Loucy (cell line): ENCODE results near the gene ETV3L.
"Not testable (repeated sequence)": the region's sequence is repeated elsewhere in the genome, so short reads cannot be mapped to it uniquely, and the experiment has no call there.

Experiments used
- H2AFZ ChIP-seq: fragments of 200-600 bp; sonication (generic); 2 replicates; pipeline ENCODE4 v1.6.0; 2016; ENCODE audit warnings: antibody characterized with exemption, mild to moderate bottlenecking, low read length, moderate library complexity
- H3F3A ChIP-seq: fragments of 200-600 bp; 2 replicates; pipeline ENCODE4 v1.6.0; 2016; ENCODE audit warnings: antibody characterized with exemption, low read depth, mild to moderate bottlenecking
- H3K27me3 ChIP-seq: fragments of 200-600 bp; sonication (generic); 2 replicates; pipeline ENCODE4 v1.6.1; 2014; ENCODE audit warnings: low read length, mild to moderate bottlenecking; ENCODE audit not compliant: insufficient read depth, poor library complexity, severe bottlenecking
- H3K36me3 ChIP-seq: fragments of 200-600 bp; sonication (generic); 2 replicates; pipeline ENCODE4 v1.6.1; 2016; ENCODE audit warnings: low read length; ENCODE audit not compliant: insufficient read depth
- H3K4me1 ChIP-seq: fragments of 200-600 bp; sonication (generic); 2 replicates; pipeline ENCODE4 v1.5.1; 2014; ENCODE audit warnings: low read length, mild to moderate bottlenecking; ENCODE audit not compliant: insufficient read depth, poor library complexity, severe bottlenecking
- H3K4me2 ChIP-seq: fragments of 200-600 bp; sonication (generic); 2 replicates; pipeline ENCODE4 v1.6.0; 2014; ENCODE audit warnings: antibody characterized with exemption, low read length, low read depth, mild to moderate bottlenecking; ENCODE audit not compliant: poor library complexity, severe bottlenecking
- H3K4me3 ChIP-seq: fragments of 200-600 bp; sonication (generic); 2 replicates; pipeline ENCODE4 v1.5.1; 2014; ENCODE audit warnings: low read length, mild to moderate bottlenecking, mixed read lengths; ENCODE audit not compliant: poor library complexity, severe bottlenecking
- H3K79me2 ChIP-seq: fragments of 200-600 bp; sonication (generic); 2 replicates; pipeline ENCODE4 v1.6.1; 2014; ENCODE audit warnings: low read length; ENCODE audit not compliant: insufficient read depth
- H3K9ac ChIP-seq: fragments of 200-600 bp; sonication (generic); 2 replicates; pipeline ENCODE4 v1.6.0; 2014; ENCODE audit warnings: mild to moderate bottlenecking, low read depth, low read length, moderate library complexity; ENCODE audit not compliant: poor library complexity, severe bottlenecking
- H3K9me2 ChIP-seq: fragments of 200-600 bp; sonication (generic); replicated peaks from 2 replicates; pipeline ENCODE4 v1.6.1; 2016; ENCODE audit warnings: low read depth, low read length, mixed read lengths
- H3K9me3 ChIP-seq: fragments of 200-600 bp; sonication (generic); 2 replicates; pipeline ENCODE4 v1.6.1; 2014; ENCODE audit warnings: mild to moderate bottlenecking, antibody characterized with exemption, low read length, low read depth; ENCODE audit not compliant: insufficient read depth
- H4K20me1 ChIP-seq: fragments of 200-600 bp; sonication (generic); 2 replicates; pipeline ENCODE4 v1.6.0; 2014; ENCODE audit warnings: antibody characterized with exemption, low read length, mild to moderate bottlenecking; ENCODE audit not compliant: insufficient read depth, poor library complexity, severe bottlenecking
- CTCF ChIP-seq: fragments of 200-600 bp; sonication (generic); conservative IDR thresholded peaks from 2 replicates; pipeline ENCODE4 v1.5.1; 2014; ENCODE audit warnings: mild to moderate bottlenecking, antibody characterized with exemption, low read length
- EZH2phosphoT487 ChIP-seq: fragments of 200-600 bp; IDR thresholded peaks from 2 replicates; pipeline ENCODE4 v1.6.1; 2018; ENCODE audit warnings: antibody characterized with exemption, mild to moderate bottlenecking, moderate library complexity, borderline replicate concordance

The ETV3L gene

GRCh38 chr1:157103268-157103667 is 3.7 kb upstream of the ETV3L start:
- Histone ChIP-seq H3F3A (no peaks in the 10 kb centered on the region), H3K4me1 (no peaks in the 10 kb centered on the region), H3K9me2 (no peaks in the 10 kb centered on the region), H4K20me1 (no peaks in the 10 kb centered on the region), H3K9ac (no peak overlapping the region), H3K27me3 (no peaks in the 10 kb centered on the region), H3K9me3 (no peaks in the 10 kb centered on the region), H3K79me2 (no peaks in the 10 kb centered on the region), H3K4me3 (no peak overlapping the region), H2AFZ (no peak overlapping the region), H3K4me2 (no peak overlapping the region), H3K36me3 (no peaks in the 10 kb centered on the region)
- no peak for TF ChIP-seq EZH2phosphoT487
- no peak for TF ChIP-seq CTCF

- TF ChIP-seq CTCF (no peak), EZH2phosphoT487 (no peak)
Measured at GRCh38 chr1:157101149-157101548, 1.5 kb upstream of the ETV3L start.

GRCh38 chr1:157098987-157099632 is 498 bp downstream of the ETV3L start:
- H3K9me3 ChIP-seq, H3K4me1 ChIP-seq, H4K20me1 ChIP-seq, H3K9ac ChIP-seq, H2AFZ ChIP-seq, H3K79me2 ChIP-seq, H3K36me3 ChIP-seq, H3K4me3 ChIP-seq, H3F3A ChIP-seq, H3K27me3 ChIP-seq, H3K4me2 ChIP-seq, H3K9me2 ChIP-seq: not testable (repeated sequence)

More at GRCh38 chr1:157101149-157101548, 1.5 kb upstream of the ETV3L start:
- H3K4me2 ChIP-seq = no peak overlapping the region
- H3K36me3 ChIP-seq = no peaks in the 10 kb centered on the region
- no peaks in the 10 kb centered on the region for H3K4me1 ChIP-seq
- H3K9me3 ChIP-seq = no peaks in the 10 kb centered on the region
- no peaks in the 10 kb centered on the region for H3F3A ChIP-seq
- H3K9me2 ChIP-seq = no peaks in the 10 kb centered on the region
- H3K27me3 ChIP-seq = no peaks in the 10 kb centered on the region
- H3K9ac ChIP-seq = no peak overlapping the region
- no peaks in the 10 kb centered on the region for H3K79me2 ChIP-seq
- no peaks in the 10 kb centered on the region for H4K20me1 ChIP-seq
- H3K4me3 ChIP-seq = no peak overlapping the region
- H2AFZ ChIP-seq = no peak overlapping the region

GRCh38 chr1:157098519-157098918 is 1.1 kb downstream of the ETV3L start:
- Histone ChIP-seq H3K4me2 (no peak overlapping the region), H3K27me3 (no peaks in the 10 kb centered on the region)

More at GRCh38 chr1:157098519-157098918, 1.1 kb downstream of the ETV3L start:
- Histone ChIP-seq H3K79me2 (no peaks in the 10 kb centered on the region), H3K9ac (no peak overlapping the region), H3K9me2 (no peaks in the 10 kb centered on the region), H2AFZ (no peak overlapping the region), H3K4me1 (no peaks in the 10 kb centered on the region), H4K20me1 (no peaks in the 10 kb centered on the region), H3F3A (no peaks in the 10 kb centered on the region), H3K4me3 (no peak overlapping the region), H3K36me3 (no peaks in the 10 kb centered on the region), H3K9me3 (no peaks in the 10 kb centered on the region)
- no peak for TF ChIP-seq CTCF
- TF ChIP-seq EZH2phosphoT487 = no peak
